Activated CD8-positive, alpha-beta T cell treated with anti-CD3 and anti-CD28 coated beads, Interleukin-2, amount 10 ng/mL, durations not matched to agents 7 days and 5 days (primary cell): Measurements from ENCODE around the gene CDKN2AIP. TPM values are rescaled to one million over a fixed set of nuclear protein-coding genes. Genes with fewer than 3 reads are reported as not detected.
A peak's percentile ranks its signal among the peaks of the same experiment; 100 is the strongest.
"Not testable (repeated sequence)": the region's sequence is repeated elsewhere in the genome, so short reads cannot be mapped to it uniquely, and the experiment has no call there.

ENCODE experiments used
- ATAC-seq: fragments of 150-1000 bp; cut with Tn5 transposase; one replicate; pipeline ENCODE4 v1.10.0; 2021; ENCODE audit warnings: moderate library complexity
- CTCF ChIA-PET: fragments of 350-600 bp; sonication (Branson Sonifier 250); formaldehyde crosslinking; loops from one replicate; lab custom pipeline; 2021; ENCODE audit warnings: antibody characterized with exemption; lab: Charles Lee
- POLR2A ChIA-PET: fragments of 350-600 bp; sonication (Branson Sonifier 250); formaldehyde crosslinking; loops from one replicate; lab custom pipeline; 2021; ENCODE audit warnings: antibody characterized with exemption; lab: Charles Lee
- DNase-seq: peaks from one replicate; pipeline ENCODE4 v3.0.0-alpha.2; 2020
- H3K27ac Mint-ChIP-seq: one replicate; pipeline ENCODE4 v1.8.0; 2021; ENCODE audit warnings: mild to moderate bottlenecking, mixed read lengths
- H3K27me3 Mint-ChIP-seq: one replicate; pipeline ENCODE4 v1.8.0; 2021; ENCODE audit warnings: low read depth, mixed read lengths
- H3K36me3 Mint-ChIP-seq: one replicate; pipeline ENCODE4 v1.8.0; 2021; ENCODE audit warnings: low read depth, mixed read lengths
- H3K4me1 Mint-ChIP-seq: one replicate; pipeline ENCODE4 v1.8.0; 2021; ENCODE audit warnings: low read depth, mixed read lengths
- H3K4me3 Mint-ChIP-seq: one replicate; pipeline ENCODE4 v1.8.0; 2021; ENCODE audit warnings: mild to moderate bottlenecking, mixed read lengths
- H3K9me3 Mint-ChIP-seq: one replicate; pipeline ENCODE4 v1.8.0; 2022; ENCODE audit warnings: mixed read lengths; ENCODE audit not compliant: insufficient read depth
- total RNA-seq, 2 experiments: library from RNA; stranded (reverse); gene quantifications; one replicate each; pipeline ENCODE4 v1.2.3, GENCODE V29; 2021

Gene CDKN2AIP
- total RNA-seq, 2 experiments from 2014 or later = 27.6 to 30.2 TPM

DNA sequence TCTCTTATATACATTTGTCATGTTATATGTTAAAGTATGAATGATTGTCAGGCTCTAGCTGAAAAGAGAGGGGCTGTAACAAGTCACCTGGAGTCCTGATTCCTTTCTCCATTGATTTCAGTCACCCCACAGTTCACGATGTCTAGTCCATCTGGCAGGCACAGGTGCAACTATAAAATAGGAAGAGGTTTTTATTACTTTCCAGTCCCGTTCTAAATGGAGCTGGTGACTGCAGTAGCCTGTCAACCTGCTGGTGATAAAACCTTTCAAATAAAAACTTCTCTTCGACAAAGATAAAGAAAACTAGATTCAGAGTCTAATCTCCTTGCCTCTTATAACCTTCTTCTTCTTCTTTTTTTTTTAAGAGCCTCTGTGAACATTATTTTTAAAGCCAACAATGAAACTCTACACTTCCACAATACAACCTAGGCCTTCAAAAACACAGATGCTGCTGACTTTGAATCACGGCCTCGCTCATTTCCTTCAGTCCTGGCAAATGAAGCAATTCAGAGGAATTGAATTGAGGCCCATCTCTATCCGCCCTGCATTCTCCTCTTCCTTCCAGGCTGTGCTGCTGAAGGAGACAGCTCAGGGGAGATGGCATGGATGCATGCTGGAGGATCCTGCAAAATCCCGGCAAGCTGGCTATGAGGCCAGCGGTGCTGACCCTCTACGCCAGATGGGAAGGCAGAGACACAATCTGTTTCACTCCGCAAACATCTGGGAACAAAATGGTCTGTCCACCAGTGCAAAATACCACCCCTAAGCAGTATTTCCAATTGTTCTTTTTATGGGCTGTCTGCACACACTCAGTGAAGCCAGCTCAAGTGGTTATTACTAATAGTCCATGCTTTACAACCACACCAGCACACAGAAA, 27.3 kb upstream of the CDKN2AIP start:
- Mint-ChIP-seq H3K27ac (no peak overlapping the region), H3K36me3 (no peaks in the 10 kb centered on the region), H3K4me3 (no peak overlapping the region), H3K4me1 (peaks cover 6% of the 10 kb centered on the region), H3K27me3 (peaks cover 6% of the 10 kb centered on the region), H3K9me3 (no peaks in the 10 kb centered on the region)
- CTCF ChIA-PET = interaction anchor here (0.7 kb wide), 1 partner anchor 48 kb away, joined by 3 read pairs; no protein-coding TSS in a partner anchor
- no peak for DNase-seq
- ATAC-seq = no peak
- POLR2A ChIA-PET = no interaction called here

DNA sequence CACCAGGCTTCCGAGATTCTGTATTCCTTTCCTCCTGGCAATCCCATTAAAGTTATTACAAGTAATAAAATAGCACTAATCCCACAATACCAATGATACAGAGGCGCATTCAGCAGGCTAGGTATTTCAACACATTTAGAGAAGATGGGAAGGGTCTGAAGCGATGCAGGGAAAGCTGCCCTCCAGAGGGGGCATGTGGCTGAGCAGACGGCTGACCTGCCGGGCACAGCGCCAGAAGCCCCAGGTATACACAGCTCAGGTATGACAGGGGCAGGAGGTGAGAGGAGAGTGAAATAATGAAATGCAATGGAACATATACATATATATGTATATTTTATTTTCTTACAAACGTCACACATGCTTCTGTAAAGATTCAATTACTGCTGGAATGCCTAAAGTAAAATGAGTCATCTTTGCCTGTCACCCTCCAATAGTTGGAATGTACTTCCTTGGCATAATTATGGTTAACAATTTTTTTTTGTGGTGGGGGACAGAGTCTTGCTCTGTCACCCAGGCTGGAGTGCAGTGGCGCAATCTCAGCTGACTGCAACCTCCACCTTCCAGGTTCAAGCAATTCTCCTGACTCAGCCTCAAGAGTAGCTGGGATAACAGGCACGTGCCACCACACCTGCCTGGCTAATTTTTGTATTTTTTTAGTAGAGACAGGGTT, 21.3 kb upstream of the CDKN2AIP start:
- POLR2A ChIA-PET = no interaction called here
- Mint-ChIP-seq H3K4me3 (no peak overlapping the region), H3K36me3 (no peaks in the 10 kb centered on the region), H3K9me3 (no peaks in the 10 kb centered on the region), H3K27me3 (no peaks in the 10 kb centered on the region), H3K4me1 (peaks cover 12% of the 10 kb centered on the region), H3K27ac (no peak overlapping the region)
- CTCF ChIA-PET = interaction anchor here (1.4 kb wide), 1 partner anchor 16 kb away, joined by 3 read pairs; no protein-coding TSS in a partner anchor
- no peak for DNase-seq
- no peak for ATAC-seq

DNA sequence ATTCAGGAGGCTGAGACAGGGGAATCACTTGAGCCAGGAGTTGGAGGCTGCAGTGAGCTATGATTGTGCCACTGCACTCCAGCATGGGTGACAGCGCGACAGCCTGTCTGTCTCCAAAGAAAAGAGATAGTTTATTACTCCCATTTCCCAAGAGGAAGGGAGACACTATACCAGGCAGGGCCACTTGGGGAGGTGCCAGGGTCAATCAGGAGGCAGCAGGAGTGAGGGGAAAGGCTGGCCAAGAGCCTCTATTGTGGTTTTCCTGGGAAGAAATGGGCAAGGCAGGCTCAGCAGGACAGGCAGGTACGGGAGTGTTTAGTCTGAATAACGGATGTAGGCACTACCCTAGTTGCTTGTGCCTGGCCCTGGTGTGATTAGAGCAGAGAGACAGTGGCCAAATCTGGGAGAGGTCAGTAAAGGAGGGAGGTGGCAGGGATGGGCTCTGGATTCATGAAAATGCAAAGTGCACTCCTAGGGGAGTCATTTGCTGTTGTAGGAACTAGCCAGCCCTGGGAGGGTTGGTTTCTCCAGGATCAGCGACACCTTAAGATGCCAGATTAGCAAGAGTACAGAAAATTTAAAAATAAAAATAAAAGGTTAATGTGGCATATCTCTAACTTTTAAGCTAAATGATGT, 20.2 kb upstream of the CDKN2AIP start:
- POLR2A ChIA-PET = no interaction called here
- CTCF ChIA-PET = interaction anchor here (0.8 kb wide), 1 partner anchor 17 kb away, joined by 4 read pairs; no protein-coding TSS in a partner anchor
- no peak overlapping the region for H3K4me3 Mint-ChIP-seq
- H3K27ac Mint-ChIP-seq = no peak overlapping the region
- no peaks in the 10 kb centered on the region for H3K27me3 Mint-ChIP-seq
- peaks cover 12% of the 10 kb centered on the region for H3K4me1 Mint-ChIP-seq
- H3K9me3 Mint-ChIP-seq = no peaks in the 10 kb centered on the region
- ATAC-seq = no peak
- no peak for DNase-seq
- no peaks in the 10 kb centered on the region for H3K36me3 Mint-ChIP-seq

DNA sequence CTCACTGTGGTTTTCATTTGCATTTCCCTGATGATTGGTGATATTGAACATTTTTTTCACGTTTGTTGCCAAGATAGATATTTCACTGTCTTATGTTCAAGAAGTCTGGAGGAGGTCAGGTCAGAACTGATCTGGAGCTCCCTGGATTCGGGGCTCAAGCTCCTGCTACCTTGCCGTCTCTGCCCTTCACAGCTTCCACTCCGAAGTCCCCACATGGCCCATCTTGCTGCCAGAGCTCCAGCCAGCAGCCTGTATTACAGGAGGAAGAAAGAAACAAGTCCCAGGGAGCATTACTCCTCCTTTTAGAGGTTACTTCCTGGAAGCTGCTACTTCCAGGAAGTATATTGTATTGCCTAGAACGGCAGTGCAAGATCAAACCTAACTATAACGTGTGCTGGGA, 17.9 kb upstream of the CDKN2AIP start:
- Mint-ChIP-seq H3K27ac (peak overlapping the region; percentile 72), H3K4me3 (no peak overlapping the region), H3K36me3 (no peaks in the 10 kb centered on the region), H3K27me3 (no peaks in the 10 kb centered on the region), H3K4me1 (peaks cover 27% of the 10 kb centered on the region), H3K9me3 (no peaks in the 10 kb centered on the region)
- POLR2A ChIA-PET = interaction anchor here (1.0 kb wide), 1 partner anchor 18 kb away, joined by 5 read pairs; the partner anchor contains the start of gene CDKN2AIP
- CTCF ChIA-PET = interaction anchor here (1.0 kb wide), 2 partner anchors 13 to 19 kb away, joined by 3 to 4 read pairs; no protein-coding TSS in a partner anchor
- no peak for DNase-seq
- ATAC-seq = no peak

DNA sequence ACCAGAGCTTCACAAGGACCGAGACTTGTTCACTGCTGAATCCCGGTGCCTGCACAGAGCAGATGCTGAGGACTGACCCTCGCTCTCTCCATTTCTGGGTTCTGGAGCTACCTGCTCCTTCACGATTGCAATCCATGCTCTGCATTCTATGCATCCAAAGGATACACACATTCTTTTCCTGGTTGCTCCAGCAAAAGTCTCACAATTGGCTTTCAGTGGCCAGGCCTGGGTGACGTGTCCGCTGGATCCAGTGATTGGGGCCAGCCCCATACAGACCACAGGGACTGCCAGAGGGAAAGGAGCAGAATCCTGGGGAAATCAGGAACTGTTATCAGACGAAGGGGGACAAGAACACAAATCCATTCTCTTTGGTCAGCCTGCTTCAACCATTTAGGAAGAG, 14.9 kb upstream of the CDKN2AIP start:
- H3K27me3 Mint-ChIP-seq = no peaks in the 10 kb centered on the region
- no peak overlapping the region for H3K4me3 Mint-ChIP-seq
- no peaks in the 10 kb centered on the region for H3K9me3 Mint-ChIP-seq
- no peak overlapping the region for H3K27ac Mint-ChIP-seq
- DNase-seq (no peak), ATAC-seq (no peak)
- POLR2A ChIA-PET = interaction anchor here (0.7 to 2.9 kb wide), 2 partner anchors 15 to 240 kb away, joined by 4 to 28 read pairs; partner anchors contain the start of gene CDKN2AIP
- H3K36me3 Mint-ChIP-seq = no peaks in the 10 kb centered on the region
- H3K4me1 Mint-ChIP-seq = peaks cover 33% of the 10 kb centered on the region
- CTCF ChIA-PET = interaction anchor here (1.1 to 2.2 kb wide), 2 partner anchors 14 to 22 kb away, joined by 4 to 11 read pairs; partner anchors contain the start of gene CDKN2AIP

DNA sequence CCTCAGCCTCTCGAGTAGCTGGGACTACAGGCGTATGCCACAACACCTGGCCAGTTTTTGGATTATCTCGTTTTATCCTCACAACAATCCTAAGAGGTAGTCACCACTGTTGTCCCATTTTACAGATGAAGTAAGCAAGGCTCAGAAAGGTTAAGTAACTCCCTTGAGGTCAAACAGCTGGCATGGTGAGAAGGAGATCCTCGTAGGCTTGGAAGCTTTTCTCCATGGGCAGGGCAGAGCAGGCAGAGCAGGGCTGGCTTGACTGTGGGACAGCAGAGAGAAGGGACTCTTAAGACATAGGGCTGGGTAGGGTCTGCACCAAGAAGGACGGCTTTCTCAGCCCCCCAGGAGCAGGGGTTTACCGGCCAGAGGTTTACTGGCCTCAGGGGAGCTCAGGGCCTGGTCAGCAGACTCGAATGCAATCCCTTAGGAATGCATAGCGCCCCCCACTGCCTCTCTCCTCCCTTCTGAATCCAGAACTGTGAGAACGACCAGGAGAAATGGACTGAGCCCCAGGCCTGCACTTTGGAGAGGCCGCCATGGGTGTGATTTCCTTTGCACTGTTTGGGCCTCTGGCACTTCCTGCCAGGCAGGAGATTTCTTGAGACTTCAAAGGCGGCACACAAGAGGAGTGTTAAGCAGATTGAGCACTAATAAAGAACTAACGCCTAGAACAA, 14.0 kb upstream of the CDKN2AIP start:
- ATAC-seq (peak; percentile 93), DNase-seq (peak; percentile 57)
- H3K4me3 Mint-ChIP-seq = no peak overlapping the region
- H3K27me3 Mint-ChIP-seq = no peaks in the 10 kb centered on the region
- H3K36me3 Mint-ChIP-seq = no peaks in the 10 kb centered on the region
- CTCF ChIA-PET = interaction anchor here (0.8 to 2.2 kb wide), 4 partner anchors 13 to 23 kb away, joined by 3 to 11 read pairs (median 5); partner anchors contain the start of gene CDKN2AIP
- H3K4me1 Mint-ChIP-seq = peaks cover 33% of the 10 kb centered on the region
- no peaks in the 10 kb centered on the region for H3K9me3 Mint-ChIP-seq
- H3K27ac Mint-ChIP-seq = peak overlapping the region; percentile 82
- POLR2A ChIA-PET = interaction anchor here (1.6 to 2.9 kb wide), 2 partner anchors 14 to 16 kb away, joined by 4 to 28 read pairs; partner anchors contain the start of gene CDKN2AIP

DNA sequence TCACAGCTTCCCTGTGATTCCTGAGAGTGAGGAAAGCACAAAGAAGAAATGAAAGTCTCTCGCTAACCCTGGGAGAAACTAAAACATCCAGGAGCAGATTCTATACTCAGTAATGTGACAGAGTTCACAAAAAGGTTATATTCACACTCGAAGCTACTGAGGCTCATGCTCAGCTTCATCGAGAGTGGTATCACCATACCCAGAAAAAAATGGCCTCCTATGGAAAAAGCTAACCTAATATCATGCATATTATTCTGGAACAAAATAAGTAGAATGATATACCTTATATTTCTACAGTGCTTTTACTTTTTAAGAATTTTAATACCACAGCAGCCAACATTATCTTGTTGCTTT, 13.5 kb upstream of the CDKN2AIP start:
- Mint-ChIP-seq H3K36me3 (no peaks in the 10 kb centered on the region), H3K27me3 (no peaks in the 10 kb centered on the region), H3K4me1 (peaks cover 32% of the 10 kb centered on the region), H3K9me3 (no peaks in the 10 kb centered on the region), H3K4me3 (no peak overlapping the region), H3K27ac (peak overlapping the region; percentile 82)
- CTCF ChIA-PET = interaction anchor here (1.1 to 2.2 kb wide), 3 partner anchors 13 to 24 kb away, joined by 3 to 11 read pairs (median 7); partner anchors contain the start of gene CDKN2AIP
- ATAC-seq (peak; percentile 48), DNase-seq (no peak)
- POLR2A ChIA-PET = interaction anchor here (1.6 to 2.9 kb wide), 2 partner anchors 13 to 15 kb away, joined by 4 to 28 read pairs; partner anchors contain the start of gene CDKN2AIP

DNA sequence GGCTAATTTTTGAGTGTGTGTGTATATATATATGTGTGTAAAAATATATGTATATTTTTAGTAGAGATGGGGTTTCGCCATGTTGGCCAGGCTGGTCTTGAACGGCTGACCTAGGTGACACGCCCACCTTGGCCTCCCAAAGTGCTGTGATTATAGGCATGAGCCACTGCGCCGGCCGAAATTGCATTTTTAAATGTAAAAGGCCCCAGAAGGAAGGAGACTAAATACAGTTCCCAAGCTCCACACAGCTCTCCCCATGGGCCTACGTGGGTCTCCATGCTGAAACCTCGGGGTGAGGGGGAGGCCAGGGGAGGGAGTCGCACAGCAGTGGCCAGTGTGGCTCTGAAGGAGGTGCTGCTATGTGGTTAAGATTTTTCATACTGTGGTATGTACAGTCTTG, 12.8 kb upstream of the CDKN2AIP start:
- no peak for DNase-seq
- Mint-ChIP-seq H3K4me1 (peaks cover 26% of the 10 kb centered on the region), H3K36me3 (no peaks in the 10 kb centered on the region), H3K9me3 (no peaks in the 10 kb centered on the region), H3K27ac (peak overlapping the region; percentile 61), H3K27me3 (no peaks in the 10 kb centered on the region), H3K4me3 (no peak overlapping the region)
- ChIA-PET POLR2A (interaction anchor here (2.9 kb wide), 1 partner anchor 13 kb away, joined by 28 read pairs; the partner anchor contains the start of gene CDKN2AIP), CTCF (interaction anchor here (1.2 to 2.2 kb wide), 2 partner anchors 12 to 24 kb away, joined by 7 to 11 read pairs; partner anchors contain the start of gene CDKN2AIP)
- ATAC-seq = no peak

DNA sequence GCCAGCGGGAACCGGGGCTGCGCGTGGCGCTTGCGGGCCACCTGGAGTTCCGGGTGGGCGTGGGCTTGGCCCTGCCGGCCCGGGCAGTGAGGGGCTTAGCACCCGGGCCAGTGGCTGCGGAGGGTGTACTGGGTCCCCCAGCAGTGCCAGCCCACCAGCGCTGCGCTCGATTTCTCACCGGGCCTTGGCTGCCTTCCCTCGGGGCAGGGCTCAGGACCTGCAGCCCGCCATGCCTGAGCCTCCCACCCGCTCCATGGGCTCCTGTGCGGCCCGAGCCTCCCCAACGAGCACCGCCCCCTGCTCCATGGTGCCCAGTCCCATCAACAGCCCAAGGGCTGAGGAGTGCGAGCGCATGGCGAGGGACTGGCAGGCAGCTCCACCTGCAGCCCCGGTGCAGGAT, 11.3 kb upstream of the CDKN2AIP start:
- ATAC-seq, H3K9me3 Mint-ChIP-seq: not testable (repeated sequence)

DNA sequence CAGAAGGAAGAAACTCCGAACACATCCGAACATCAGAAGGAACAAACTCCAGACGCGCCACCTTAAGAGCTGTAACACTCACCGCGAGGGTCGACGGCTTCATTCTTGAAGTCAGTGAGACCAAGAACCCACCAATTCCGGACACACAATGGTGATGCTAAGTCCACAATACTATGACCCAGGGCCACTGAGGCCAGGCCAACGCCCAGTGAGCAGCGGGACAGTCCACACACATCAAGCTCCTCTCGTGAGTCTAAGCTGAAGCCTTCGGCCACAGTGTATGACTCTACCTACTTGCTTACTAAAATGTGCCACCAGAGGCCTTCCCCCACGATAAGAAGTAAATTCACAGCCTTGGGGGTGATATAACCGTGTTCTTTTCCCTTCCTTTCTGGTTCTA, 10.2 kb upstream of the CDKN2AIP start:
- CTCF ChIA-PET = no interaction called here
- no peaks in the 10 kb centered on the region for H3K36me3 Mint-ChIP-seq
- peaks cover 22% of the 10 kb centered on the region for H3K4me1 Mint-ChIP-seq
- peaks cover 3% of the 10 kb centered on the region for H3K27me3 Mint-ChIP-seq
- DNase-seq (no peak), ATAC-seq (no peak)
- POLR2A ChIA-PET = interaction anchor here (1.3 kb wide), 1 partner anchor 10 kb away, joined by 4 read pairs; no protein-coding TSS in a partner anchor
- no peak overlapping the region for H3K4me3 Mint-ChIP-seq
- H3K27ac Mint-ChIP-seq = no peak overlapping the region
- H3K9me3 Mint-ChIP-seq = no peaks in the 10 kb centered on the region

More for the DNA sequence above, 11.3 kb upstream of the CDKN2AIP start:
- H3K4me1 Mint-ChIP-seq = peaks cover 22% of the 10 kb centered on the region
- DNase-seq, POLR2A ChIA-PET, H3K4me3 Mint-ChIP-seq, H3K27me3 Mint-ChIP-seq, H3K36me3 Mint-ChIP-seq, CTCF ChIA-PET, H3K27ac Mint-ChIP-seq: not testable (repeated sequence)
